OCI-LY1 (cell line): ENCODE measurements around the gene MAGI2.

ENCODE experiments used
- H2AFZ ChIP-seq: fragments of 200-600 bp; sonication (generic), shearing (Covaris generic); 2 replicates; pipeline ENCODE4 v1.6.0; 2014; ENCODE audit warnings: antibody characterized with exemption, mild to moderate bottlenecking, low read length
- H3F3A ChIP-seq: fragments of 200-600 bp; sonication (generic), shearing (Covaris generic); 2 replicates; pipeline ENCODE4 v1.6.0; 2014; ENCODE audit warnings: mild to moderate bottlenecking, antibody characterized with exemption, low read length, moderate library complexity; ENCODE audit not compliant: insufficient read depth
- H3K27ac ChIP-seq: fragments of 200-600 bp; sonication (generic); 2 replicates; pipeline ENCODE4 v1.5.1; 2014; ENCODE audit warnings: low read length, mixed run types, mild to moderate bottlenecking, low read depth; ENCODE audit not compliant: poor library complexity, severe bottlenecking
- H3K27me3 ChIP-seq: fragments of 200-600 bp; sonication (generic); 2 replicates; pipeline ENCODE4 v1.6.0; 2014; ENCODE audit warnings: antibody characterized with exemption, mild to moderate bottlenecking, low read length, moderate library complexity; ENCODE audit not compliant: insufficient read depth
- H3K36me3 ChIP-seq: fragments of 200-600 bp; sonication (generic); 2 replicates; pipeline ENCODE4 v1.6.1; 2014; ENCODE audit warnings: mild to moderate bottlenecking, antibody characterized with exemption, low read length, moderate library complexity, mixed read lengths; ENCODE audit not compliant: insufficient read depth
- H3K4me1 ChIP-seq: fragments of 200-600 bp; sonication (generic); 2 replicates; pipeline ENCODE4 v1.5.1; 2014; ENCODE audit warnings: mild to moderate bottlenecking, low read length, moderate library complexity; ENCODE audit not compliant: insufficient read depth, severe bottlenecking
- H3K4me2 ChIP-seq: fragments of 200-600 bp; sonication (generic), shearing (Covaris generic); 2 replicates; pipeline ENCODE4 v1.6.1; 2014; ENCODE audit warnings: low read length
- H3K4me3 ChIP-seq: fragments of 200-600 bp; sonication (generic); 2 replicates; pipeline ENCODE4 v1.5.1; 2014; ENCODE audit warnings: low read length, low read depth, mild to moderate bottlenecking, mixed read lengths; ENCODE audit not compliant: poor library complexity, severe bottlenecking
- H3K79me2 ChIP-seq: fragments of 200-600 bp; shearing (Covaris generic); 2 replicates; pipeline ENCODE4 v1.6.1; 2016; ENCODE audit warnings: mixed run types, low read length, mixed read lengths; ENCODE audit not compliant: insufficient read depth
- H3K9ac ChIP-seq: fragments of 200-600 bp; sonication (generic), shearing (Covaris generic); 2 replicates; pipeline ENCODE4 v1.6.1; 2014; ENCODE audit warnings: mild to moderate bottlenecking, low read length, mixed read lengths
- H3K9me2 ChIP-seq: fragments of 200-600 bp; sonication (generic), shearing (Covaris generic); 2 replicates; pipeline ENCODE4 v1.6.1; 2014; ENCODE audit warnings: low read depth, mild to moderate bottlenecking, low read length, mixed read lengths
- H3K9me3 ChIP-seq: fragments of 200-600 bp; shearing (Covaris generic); 2 replicates; pipeline ENCODE4 v1.6.1; 2014; ENCODE audit warnings: low read length, mixed read lengths
- H4K20me1 ChIP-seq: fragments of 200-600 bp; sonication (generic), shearing (Covaris generic); 2 replicates; pipeline ENCODE4 v1.6.0; 2016; ENCODE audit warnings: mild to moderate bottlenecking, low read length; ENCODE audit not compliant: insufficient read depth
- EZH2 ChIP-seq: fragments of 200-600 bp; sonication (generic), shearing (Covaris generic); IDR thresholded peaks from 2 replicates; pipeline ENCODE4 v1.8.0; 2017; ENCODE audit warnings: borderline replicate concordance, mixed run types, mild to moderate bottlenecking, antibody characterized with exemption, low read length, moderate library complexity, mixed read lengths
- TF ChIP-seq, protein P1 (sequence below): fragments of 200-600 bp; sonication (generic), shearing (Covaris generic); IDR thresholded peaks from 2 replicates; pipeline ENCODE4 v1.5.1; 2017; ENCODE audit warnings: mild to moderate bottlenecking, antibody characterized with exemption, low read length, moderate library complexity, mixed read lengths

Gene MAGI2

DNA sequence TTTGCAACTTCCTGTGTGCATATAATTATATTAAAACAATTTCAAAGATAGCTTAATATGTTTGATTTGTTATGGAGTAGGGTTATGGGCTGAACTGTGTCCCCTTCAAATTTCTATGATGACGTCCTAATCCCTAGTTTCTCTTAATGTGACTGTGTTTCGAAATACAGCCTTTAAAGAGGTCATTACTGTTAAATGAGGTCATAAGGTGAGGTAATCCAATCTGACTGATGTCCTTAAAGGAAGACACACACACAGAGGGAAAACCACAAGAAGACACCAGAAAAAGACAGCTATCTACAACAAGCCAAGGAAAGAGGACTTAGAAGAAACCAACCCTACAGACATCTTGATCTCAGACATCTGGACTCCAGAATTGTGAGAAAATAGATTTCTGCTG is 407.4 kb downstream of the MAGI2 start:
- H3K9me3 ChIP-seq: no peaks in the 10 kb centered on the region
- H2AFZ ChIP-seq: no peak overlapping the region
- H3K79me2 ChIP-seq: no peaks in the 10 kb centered on the region
- no peaks in the 10 kb centered on the region for H3K36me3 ChIP-seq
- TF ChIP-seq, protein P1, sequence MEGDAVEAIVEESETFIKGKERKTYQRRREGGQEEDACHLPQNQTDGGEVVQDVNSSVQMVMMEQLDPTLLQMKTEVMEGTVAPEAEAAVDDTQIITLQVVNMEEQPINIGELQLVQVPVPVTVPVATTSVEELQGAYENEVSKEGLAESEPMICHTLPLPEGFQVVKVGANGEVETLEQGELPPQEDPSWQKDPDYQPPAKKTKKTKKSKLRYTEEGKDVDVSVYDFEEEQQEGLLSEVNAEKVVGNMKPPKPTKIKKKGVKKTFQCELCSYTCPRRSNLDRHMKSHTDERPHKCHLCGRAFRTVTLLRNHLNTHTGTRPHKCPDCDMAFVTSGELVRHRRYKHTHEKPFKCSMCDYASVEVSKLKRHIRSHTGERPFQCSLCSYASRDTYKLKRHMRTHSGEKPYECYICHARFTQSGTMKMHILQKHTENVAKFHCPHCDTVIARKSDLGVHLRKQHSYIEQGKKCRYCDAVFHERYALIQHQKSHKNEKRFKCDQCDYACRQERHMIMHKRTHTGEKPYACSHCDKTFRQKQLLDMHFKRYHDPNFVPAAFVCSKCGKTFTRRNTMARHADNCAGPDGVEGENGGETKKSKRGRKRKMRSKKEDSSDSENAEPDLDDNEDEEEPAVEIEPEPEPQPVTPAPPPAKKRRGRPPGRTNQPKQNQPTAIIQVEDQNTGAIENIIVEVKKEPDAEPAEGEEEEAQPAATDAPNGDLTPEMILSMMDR: no peak
- no peak for TF ChIP-seq EZH2
- no peaks in the 10 kb centered on the region for H3K9me2 ChIP-seq
- no peak overlapping the region for H3K9ac ChIP-seq
- H3K27me3 ChIP-seq: no peaks in the 10 kb centered on the region
- H4K20me1 ChIP-seq: no peaks in the 10 kb centered on the region
- no peak overlapping the region for H3K27ac ChIP-seq
- H3K4me3 ChIP-seq: no peak overlapping the region
- no peaks in the 10 kb centered on the region for H3K4me1 ChIP-seq
- no peak overlapping the region for H3K4me2 ChIP-seq
- no peaks in the 10 kb centered on the region for H3F3A ChIP-seq

DNA sequence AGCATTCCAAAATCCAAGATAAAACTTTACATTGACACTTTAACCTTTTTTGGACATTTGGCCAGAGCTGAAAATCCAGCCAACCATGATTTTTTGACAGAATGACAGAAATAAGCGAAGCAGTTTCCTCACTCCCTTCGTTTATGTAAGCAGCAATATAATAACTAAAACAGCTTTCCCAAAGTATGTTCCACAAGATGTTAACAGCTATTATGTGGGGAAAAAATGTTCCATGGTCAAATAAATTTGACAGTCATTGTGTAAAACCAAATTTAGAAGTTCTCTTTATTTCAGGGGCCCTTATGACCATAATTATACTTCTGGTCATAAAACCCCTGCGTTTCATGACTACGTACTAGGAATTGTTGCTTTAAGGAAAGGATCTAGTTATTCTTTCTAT is 416.5 kb downstream of the MAGI2 start:
- H2AFZ ChIP-seq: no peak overlapping the region

DNA sequence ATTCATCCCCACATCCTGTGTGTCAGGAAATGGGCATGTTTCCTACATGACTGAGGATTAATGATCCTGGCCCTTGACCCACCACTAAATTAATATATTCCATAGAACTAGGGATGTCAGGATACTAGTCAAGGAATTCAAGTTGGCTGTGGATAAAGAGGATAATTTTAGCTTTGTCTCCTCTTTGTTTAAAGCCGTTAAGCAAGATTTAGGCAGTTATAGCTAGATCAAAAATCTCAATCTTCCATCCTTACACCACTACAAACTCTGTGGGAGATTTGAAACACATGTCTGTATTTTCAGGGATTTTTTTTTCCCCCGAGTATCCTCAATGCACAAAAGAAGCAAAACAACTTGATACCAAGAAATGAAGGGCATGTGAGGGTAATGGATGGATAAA is 417.1 kb downstream of the MAGI2 start:
- Histone ChIP-seq H3F3A (no peaks in the 10 kb centered on the region), H3K36me3 (no peaks in the 10 kb centered on the region), H3K9me3 (no peaks in the 10 kb centered on the region)

More for the DNA sequence above, 416.5 kb downstream of the MAGI2 start:
- TF ChIP-seq, protein P1: no peak
- no peak for TF ChIP-seq EZH2
- Histone ChIP-seq H3K9me3 (no peaks in the 10 kb centered on the region), H3K4me1 (no peaks in the 10 kb centered on the region), H3K9ac (no peak overlapping the region), H3K4me2 (no peak overlapping the region), H3K27ac (no peak overlapping the region), H3F3A (no peaks in the 10 kb centered on the region), H3K27me3 (no peaks in the 10 kb centered on the region), H3K4me3 (no peak overlapping the region), H3K79me2 (no peaks in the 10 kb centered on the region), H4K20me1 (no peaks in the 10 kb centered on the region), H3K36me3 (no peaks in the 10 kb centered on the region), H3K9me2 (no peaks in the 10 kb centered on the region)

More for the DNA sequence above, 417.1 kb downstream of the MAGI2 start:
- no peak for TF ChIP-seq EZH2
- TF ChIP-seq, protein P1: no peak
- no peak overlapping the region for H2AFZ ChIP-seq
- no peak overlapping the region for H3K4me3 ChIP-seq
- H3K9ac ChIP-seq: no peak overlapping the region
- no peaks in the 10 kb centered on the region for H4K20me1 ChIP-seq
- H3K79me2 ChIP-seq: no peaks in the 10 kb centered on the region
- H3K27me3 ChIP-seq: no peaks in the 10 kb centered on the region
- H3K4me1 ChIP-seq: no peaks in the 10 kb centered on the region
- no peaks in the 10 kb centered on the region; the same call in 1 of the 2 replicates for H3K9me2 ChIP-seq
- no peak overlapping the region for H3K4me2 ChIP-seq
- H3K27ac ChIP-seq: no peak overlapping the region
